MM.1S (cell line): Measurements from ENCODE around the gene TMEM44.

Experiments used
- DNase-seq: peaks from one replicate; pipeline ENCODE4 v3.0.0-alpha.2; 2015
- H2AFZ ChIP-seq: fragments of 300-600 bp; sonication (generic); 2 replicates; pipeline ENCODE4 v1.6.0; 2016; ENCODE audit warnings: antibody characterized with exemption, low read length
- H3F3A ChIP-seq: fragments of 300-600 bp; sonication (generic); 2 replicates; pipeline ENCODE4 v1.6.1; 2016; ENCODE audit warnings: mild to moderate bottlenecking, antibody characterized with exemption, low read length, moderate library complexity, mixed read lengths; ENCODE audit not compliant: insufficient read depth
- H3K27ac ChIP-seq: fragments of 300-600 bp; sonication (generic); 2 replicates; pipeline ENCODE4 v1.5.1; 2016; ENCODE audit warnings: mild to moderate bottlenecking, low read length
- H3K27me3 ChIP-seq: fragments of 300-600 bp; sonication (generic); replicated peaks from 2 replicates; pipeline ENCODE4 v1.6.0; 2016; ENCODE audit warnings: low read length; ENCODE audit not compliant: insufficient read depth
- H3K36me3 ChIP-seq: fragments of 300-600 bp; sonication (generic); replicated peaks from 2 replicates; pipeline ENCODE4 v1.6.1; 2016; ENCODE audit warnings: mild to moderate bottlenecking, low read length, mixed read lengths; ENCODE audit not compliant: insufficient read depth
- H3K4me1 ChIP-seq: fragments of 300-600 bp; sonication (generic); 2 replicates; pipeline ENCODE4 v1.6.1; 2016; ENCODE audit warnings: low read length, mixed read lengths
- H3K4me2 ChIP-seq: fragments of 300-600 bp; sonication (generic); 2 replicates; pipeline ENCODE4 v1.6.0; 2016; ENCODE audit warnings: low read depth, low read length
- H3K4me3 ChIP-seq: fragments of 300-600 bp; sonication (generic); 2 replicates; pipeline ENCODE4 v1.5.1; 2016; ENCODE audit warnings: low read length, mixed read lengths
- H3K79me2 ChIP-seq: fragments of 300-600 bp; sonication (generic); 2 replicates; pipeline ENCODE4 v1.6.1; 2016; ENCODE audit warnings: mixed run types, low read length, mixed read lengths
- H3K9ac ChIP-seq: fragments of 300-600 bp; sonication (generic); 2 replicates; pipeline ENCODE4 v1.6.1; 2016; ENCODE audit warnings: low read length, mixed read lengths
- H3K9me2 ChIP-seq: fragments of 300-600 bp; sonication (generic); replicated peaks from 2 replicates; pipeline ENCODE4 v1.6.1; 2016; ENCODE audit warnings: mild to moderate bottlenecking, low read length, mixed read lengths; ENCODE audit not compliant: insufficient read depth
- H3K9me3 ChIP-seq: fragments of 300-600 bp; sonication (generic); replicated peaks from 2 replicates; pipeline ENCODE4 v1.6.1; 2016; ENCODE audit warnings: mild to moderate bottlenecking, low read length, mixed read lengths; ENCODE audit not compliant: insufficient read depth
- H4K20me1 ChIP-seq: fragments of 300-600 bp; sonication (generic); 2 replicates; pipeline ENCODE4 v1.6.1; 2016; ENCODE audit warnings: mild to moderate bottlenecking, low read length, moderate library complexity, mixed read lengths; ENCODE audit not compliant: insufficient read depth
- CTCF ChIP-seq: fragments of 300-600 bp; sonication (generic); IDR thresholded peaks from 2 replicates; pipeline ENCODE4 v1.5.1; 2016; ENCODE audit warnings: antibody characterized with exemption, low read length, mixed read lengths
- EZH2 ChIP-seq: fragments of 300-600 bp; sonication (generic); optimal IDR thresholded peaks from 2 replicates; pipeline ENCODE3; 2017; ENCODE audit warnings: low read depth, mild to moderate bottlenecking, antibody characterized with exemption, low read length, mixed read lengths
- EZH2phosphoT487 ChIP-seq: fragments of 300-600 bp; sonication (generic); IDR thresholded peaks from 2 replicates; pipeline ENCODE4 v1.6.1; 2018; ENCODE audit warnings: antibody characterized with exemption, low read length

The TMEM44 gene

GRCh38 chr3:194570898-194571297 is 62.3 kb downstream of the TMEM44 start:
- Histone ChIP-seq H3K27me3 (peaks cover 16% of the 10 kb centered on the region; the same call in 1 of the 2 replicates), H3K36me3 (no peaks in the 10 kb centered on the region), H3K9me3 (no peaks in the 10 kb centered on the region), H3K4me2 (no peak overlapping the region), H3K27ac (no peak overlapping the region), H3F3A (no peaks in the 10 kb centered on the region), H3K4me1 (no peaks in the 10 kb centered on the region), H3K79me2 (no peaks in the 10 kb centered on the region), H3K9me2 (no peaks in the 10 kb centered on the region), H3K9ac (no peak overlapping the region), H3K4me3 (no peak overlapping the region), H2AFZ (no peak overlapping the region), H4K20me1 (no peaks in the 10 kb centered on the region)
- no peak for TF ChIP-seq EZH2
- TF ChIP-seq EZH2phosphoT487: no peak
- no peak for DNase-seq

DNA sequence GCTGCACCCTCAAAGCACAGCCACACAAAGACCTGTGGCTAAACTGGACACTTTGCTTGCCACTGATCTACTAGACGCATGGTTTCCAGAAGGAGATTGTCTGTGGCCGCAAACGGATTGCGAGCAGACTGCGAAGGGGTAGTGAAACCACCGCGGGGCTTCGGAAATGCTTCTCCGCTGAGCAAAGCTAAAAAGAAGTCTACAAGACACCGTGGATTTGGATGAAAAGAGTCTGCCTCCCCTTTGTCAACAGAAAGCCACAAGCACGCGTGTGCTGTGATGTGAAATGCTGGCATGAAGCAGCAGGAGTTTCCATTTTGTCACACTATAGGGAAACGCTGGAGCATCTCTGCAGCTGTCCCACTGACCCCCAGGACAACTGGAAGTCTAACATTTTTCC is 63.0 kb downstream of the TMEM44 start:
- no peak for DNase-seq
- no peak overlapping the region for H3K27ac ChIP-seq
- no peaks in the 10 kb centered on the region for H3F3A ChIP-seq
- H3K79me2 ChIP-seq: no peaks in the 10 kb centered on the region
- no peak for TF ChIP-seq CTCF
- no peak for TF ChIP-seq EZH2
- TF ChIP-seq EZH2phosphoT487: no peak
- no peak overlapping the region for H3K9ac ChIP-seq
- peaks cover 16% of the 10 kb centered on the region; the same call in 1 of the 2 replicates for H3K27me3 ChIP-seq
- no peaks in the 10 kb centered on the region for H3K9me3 ChIP-seq
- no peaks in the 10 kb centered on the region for H3K36me3 ChIP-seq
- H3K9me2 ChIP-seq: no peaks in the 10 kb centered on the region
- no peaks in the 10 kb centered on the region for H3K4me1 ChIP-seq
- H3K4me2 ChIP-seq: peak overlapping the region; percentile 14; the same call in 1 of the 2 replicates
- no peak overlapping the region for H3K4me3 ChIP-seq
- H4K20me1 ChIP-seq: no peaks in the 10 kb centered on the region
- H2AFZ ChIP-seq: no peak overlapping the region

DNA sequence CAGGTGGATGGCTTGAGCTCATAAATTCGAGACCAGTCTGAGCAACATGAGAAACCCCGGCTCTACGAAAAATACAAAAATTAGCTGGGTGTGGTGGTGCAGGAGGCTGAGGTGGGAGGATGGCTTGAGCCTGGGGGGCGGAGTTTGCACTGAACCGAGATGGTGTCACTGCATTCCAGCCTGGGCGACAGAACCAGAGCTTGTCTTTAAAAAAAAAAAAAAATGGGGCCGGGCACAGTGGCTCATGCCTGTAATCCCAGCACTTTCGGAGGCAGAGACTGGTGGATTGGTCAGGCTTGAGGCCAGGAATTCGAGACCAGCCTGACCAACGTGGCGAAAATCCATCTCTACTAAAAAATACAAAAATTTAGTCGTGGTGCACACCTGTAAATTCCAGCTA is 64.0 kb downstream of the TMEM44 start:
- Histone ChIP-seq H3K4me2 (no peak overlapping the region), H2AFZ (no peak overlapping the region), H3K4me3 (no peak overlapping the region), H3K4me1 (no peaks in the 10 kb centered on the region), H3K9me2 (no peaks in the 10 kb centered on the region), H4K20me1 (no peaks in the 10 kb centered on the region), H3K36me3 (no peaks in the 10 kb centered on the region), H3K9ac (no peak overlapping the region), H3K27me3 (peaks cover 16% of the 10 kb centered on the region; the same call in 1 of the 2 replicates), H3K27ac (no peak overlapping the region), H3K79me2 (no peaks in the 10 kb centered on the region), H3K9me3 (no peaks in the 10 kb centered on the region), H3F3A (no peaks in the 10 kb centered on the region)
- no peak for DNase-seq
- TF ChIP-seq EZH2 (no peak), EZH2phosphoT487 (no peak), CTCF (no peak)

DNA sequence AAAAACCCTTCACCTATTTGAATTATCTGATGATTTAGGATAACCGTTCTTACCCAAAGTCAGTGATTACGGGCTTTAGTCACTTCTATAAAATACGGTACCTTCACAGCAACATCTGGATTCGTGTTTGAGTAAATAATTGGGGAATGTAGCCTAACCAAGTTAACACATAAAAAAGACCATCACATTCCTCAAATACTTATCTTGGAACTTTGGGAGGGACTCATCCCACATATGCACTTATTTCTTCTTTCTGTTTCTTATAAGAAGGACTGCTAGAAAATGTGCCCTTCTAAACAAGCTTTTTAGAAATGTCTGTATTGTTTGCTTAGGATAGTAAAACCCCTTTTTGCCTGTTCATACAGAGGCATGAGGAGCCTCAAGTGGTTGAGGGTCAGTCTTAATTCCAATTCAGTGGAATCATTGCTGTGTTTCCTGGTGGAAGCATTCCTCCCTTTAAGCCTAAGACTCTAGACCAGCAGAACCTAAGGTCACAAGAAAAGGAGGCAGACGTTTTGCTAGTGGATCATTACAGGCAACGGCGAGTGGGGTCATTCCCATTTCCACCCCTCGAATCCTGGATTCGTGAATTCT is 67.5 kb downstream of the TMEM44 start:
- Histone ChIP-seq H3K4me1 (no peaks in the 10 kb centered on the region), H4K20me1 (no peaks in the 10 kb centered on the region), H3K79me2 (no peaks in the 10 kb centered on the region), H3K36me3 (no peaks in the 10 kb centered on the region), H3K27me3 (no peaks in the 10 kb centered on the region), H2AFZ (no peak overlapping the region), H3K9me3 (no peaks in the 10 kb centered on the region), H3K4me3 (no peak overlapping the region), H3K27ac (no peak overlapping the region), H3K4me2 (no peak overlapping the region), H3K9ac (no peak overlapping the region), H3F3A (no peaks in the 10 kb centered on the region), H3K9me2 (no peaks in the 10 kb centered on the region)
- TF ChIP-seq EZH2 (no peak), EZH2phosphoT487 (no peak), CTCF (no peak)
- no peak for DNase-seq
